ENCODE results near the gene TM7SF2.

DNA sequence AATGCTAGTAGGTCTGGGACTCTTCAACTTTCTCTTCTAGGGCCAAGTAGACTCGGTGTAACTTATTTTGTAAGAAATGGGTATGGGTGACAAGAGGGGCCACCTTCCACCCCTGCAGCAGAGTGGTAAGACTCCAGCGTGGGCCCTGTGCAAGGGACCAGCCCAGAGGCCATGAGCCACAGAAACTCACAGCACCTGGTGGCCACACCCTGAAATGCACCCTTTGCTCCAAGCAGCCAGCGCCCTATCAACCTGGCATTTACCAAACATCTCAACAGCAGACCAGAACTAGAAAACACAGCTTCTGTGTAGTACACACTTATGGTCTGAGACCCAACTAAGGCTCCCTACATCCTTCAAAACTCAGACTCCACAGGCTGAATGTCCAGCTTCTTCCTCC is 33.5 kb upstream of the TM7SF2 start:
- TF ChIP-seq, protein P1, sequence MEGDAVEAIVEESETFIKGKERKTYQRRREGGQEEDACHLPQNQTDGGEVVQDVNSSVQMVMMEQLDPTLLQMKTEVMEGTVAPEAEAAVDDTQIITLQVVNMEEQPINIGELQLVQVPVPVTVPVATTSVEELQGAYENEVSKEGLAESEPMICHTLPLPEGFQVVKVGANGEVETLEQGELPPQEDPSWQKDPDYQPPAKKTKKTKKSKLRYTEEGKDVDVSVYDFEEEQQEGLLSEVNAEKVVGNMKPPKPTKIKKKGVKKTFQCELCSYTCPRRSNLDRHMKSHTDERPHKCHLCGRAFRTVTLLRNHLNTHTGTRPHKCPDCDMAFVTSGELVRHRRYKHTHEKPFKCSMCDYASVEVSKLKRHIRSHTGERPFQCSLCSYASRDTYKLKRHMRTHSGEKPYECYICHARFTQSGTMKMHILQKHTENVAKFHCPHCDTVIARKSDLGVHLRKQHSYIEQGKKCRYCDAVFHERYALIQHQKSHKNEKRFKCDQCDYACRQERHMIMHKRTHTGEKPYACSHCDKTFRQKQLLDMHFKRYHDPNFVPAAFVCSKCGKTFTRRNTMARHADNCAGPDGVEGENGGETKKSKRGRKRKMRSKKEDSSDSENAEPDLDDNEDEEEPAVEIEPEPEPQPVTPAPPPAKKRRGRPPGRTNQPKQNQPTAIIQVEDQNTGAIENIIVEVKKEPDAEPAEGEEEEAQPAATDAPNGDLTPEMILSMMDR (IDR thresholded peaks at IDR 0.05) = no peak
- no peak for TF ChIP-seq POLR2A (IDR thresholded peaks at IDR 0.05)
